GM18517 (cell line): Measurements from ENCODE around the gene LCLAT1.

Experiments
- ATAC-seq: cut with Tn5 transposase; IDR thresholded peaks from one replicate; pipeline ENCODE4 v1.9.1; 2021; ENCODE audit warnings: mild to moderate bottlenecking, moderate library complexity; ENCODE audit not compliant: unreplicated experiment

The LCLAT1 gene

DNA sequence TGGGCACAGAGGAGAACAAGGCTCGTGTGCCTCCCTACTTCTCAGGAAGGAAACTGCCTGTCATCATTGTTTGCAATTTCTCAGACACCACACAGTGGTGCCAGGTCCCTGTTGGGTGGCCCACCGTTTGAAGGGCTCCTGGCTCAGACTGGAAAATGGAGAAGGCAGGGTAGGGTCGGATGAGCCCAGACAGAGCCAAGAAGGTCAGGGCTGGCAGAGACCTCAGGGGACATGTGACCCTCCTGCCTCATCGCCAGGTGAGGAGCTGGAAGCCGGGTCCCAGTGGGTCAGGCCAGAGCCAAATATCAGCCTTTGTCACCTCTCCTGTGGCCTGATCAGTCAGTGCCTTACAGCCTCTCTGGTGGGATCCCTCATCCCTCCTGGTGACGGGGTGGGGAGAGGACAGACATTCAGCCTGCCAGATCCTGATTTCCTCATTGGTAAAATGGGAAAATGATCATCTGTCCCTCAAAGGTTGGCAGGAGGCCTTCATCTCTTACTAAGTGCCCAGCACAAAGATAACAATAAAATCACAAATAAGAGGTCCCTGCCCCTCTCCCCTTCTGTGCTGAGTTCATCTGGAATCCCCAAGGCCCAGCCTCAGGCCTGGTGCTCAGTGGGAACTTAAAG is 242.6 kb downstream of the LCLAT1 start:
- ATAC-seq: no peak

DNA sequence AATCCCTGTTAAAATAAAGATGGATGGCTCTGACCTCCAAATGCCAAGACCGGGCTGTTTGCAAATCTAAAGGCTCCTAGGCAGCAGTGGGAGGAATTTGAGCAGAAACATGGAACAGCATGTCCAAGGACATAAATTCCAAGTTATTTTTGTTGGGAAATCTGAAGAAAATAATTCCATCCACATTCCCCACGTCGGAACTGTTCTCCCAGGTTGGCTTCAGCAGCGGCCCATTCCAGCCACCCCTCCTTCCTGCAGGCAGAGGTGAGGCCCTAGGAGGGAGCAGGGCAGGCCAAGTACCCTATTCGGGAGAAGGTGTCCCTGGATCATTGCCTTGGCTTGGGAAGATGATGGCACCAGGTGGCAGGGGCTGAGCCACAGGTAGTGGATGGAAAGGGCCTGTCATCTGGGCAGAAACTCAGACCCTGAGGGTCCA is 243.1 kb downstream of the LCLAT1 start:
- ATAC-seq: no peak

DNA sequence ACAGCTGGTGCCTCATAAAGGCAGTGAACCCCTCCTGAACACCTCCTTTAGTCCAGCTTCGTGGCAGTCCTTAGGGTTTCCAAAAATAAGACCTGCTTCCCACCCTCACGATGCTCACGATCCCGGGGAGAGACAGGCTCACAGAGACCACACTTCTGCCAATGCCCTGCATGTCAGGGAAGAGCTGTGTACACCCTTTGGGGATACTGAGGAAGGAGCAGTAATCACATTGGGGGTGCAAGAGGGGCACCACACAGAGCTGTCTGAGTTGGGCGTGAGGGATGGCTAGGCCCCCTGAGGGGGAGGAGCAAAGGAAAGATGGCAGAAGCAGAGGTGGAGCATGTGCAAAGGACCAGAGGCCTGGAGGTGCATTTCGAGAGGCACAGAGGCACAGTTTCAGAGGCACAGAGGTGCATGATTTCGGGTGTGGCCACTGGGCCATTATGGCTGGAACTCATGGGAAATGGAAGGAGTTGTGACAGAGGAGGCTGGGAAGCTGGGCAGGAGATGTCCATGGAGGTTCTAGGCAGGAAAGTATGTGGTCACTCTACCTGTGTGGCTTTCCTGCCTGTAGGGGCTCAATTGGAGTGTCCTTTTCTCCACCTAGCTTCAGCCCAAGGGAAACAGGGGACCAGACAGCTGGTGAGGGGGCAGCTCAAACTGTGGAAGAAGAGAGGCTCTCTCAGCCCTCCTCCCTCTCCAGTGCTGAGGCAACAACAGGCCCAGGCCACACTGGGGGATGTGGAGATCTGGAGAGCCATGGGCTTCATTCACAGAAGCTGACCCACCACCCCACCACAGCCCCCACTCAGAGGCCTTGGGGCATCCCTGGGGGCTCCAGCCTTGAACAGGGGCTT is 244.3 kb downstream of the LCLAT1 start:
- no peak for ATAC-seq

DNA sequence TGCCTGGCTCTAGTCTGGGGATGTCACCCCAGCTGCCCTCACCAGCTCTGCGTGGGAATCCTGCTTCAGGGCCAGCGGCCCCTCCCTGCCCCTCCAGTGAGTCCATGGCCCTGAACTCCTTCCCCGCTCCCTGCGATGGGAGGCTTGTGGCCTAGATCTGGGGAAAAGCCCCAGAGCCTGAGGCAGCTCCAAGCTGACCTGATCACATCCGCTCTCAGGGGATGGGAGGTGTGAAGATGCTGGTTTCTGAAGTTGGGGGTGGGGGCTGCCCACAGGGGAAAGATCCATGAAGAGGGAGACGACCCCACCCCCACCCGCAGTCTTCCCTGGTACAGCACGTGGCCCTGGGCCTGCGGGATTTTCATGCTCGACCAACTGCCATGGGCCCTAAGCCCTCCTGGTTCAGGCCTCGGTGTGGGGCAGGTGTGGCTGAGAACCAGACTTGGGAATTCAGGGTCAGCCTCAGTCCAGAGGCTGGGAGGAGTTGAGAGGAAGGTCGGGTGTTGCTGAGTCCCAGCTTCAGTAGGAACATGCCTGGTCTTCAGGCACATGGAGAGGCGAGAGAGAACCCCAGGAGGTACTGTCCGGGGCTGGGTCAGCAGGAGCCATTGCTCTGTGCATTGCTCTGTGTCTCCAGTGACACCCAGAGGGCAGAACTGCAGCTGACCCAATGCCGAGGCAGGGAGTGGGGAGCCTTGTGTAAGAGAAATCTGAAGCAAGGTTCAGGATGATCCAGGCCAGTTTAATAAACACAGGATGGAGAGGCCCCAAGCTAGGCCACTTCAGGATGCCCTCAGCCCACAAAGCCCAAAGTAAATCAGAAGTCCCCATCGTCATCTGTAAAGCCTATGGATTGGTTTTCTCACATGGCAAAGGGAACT is 245.1 kb downstream of the LCLAT1 start:
- no peak for ATAC-seq

DNA sequence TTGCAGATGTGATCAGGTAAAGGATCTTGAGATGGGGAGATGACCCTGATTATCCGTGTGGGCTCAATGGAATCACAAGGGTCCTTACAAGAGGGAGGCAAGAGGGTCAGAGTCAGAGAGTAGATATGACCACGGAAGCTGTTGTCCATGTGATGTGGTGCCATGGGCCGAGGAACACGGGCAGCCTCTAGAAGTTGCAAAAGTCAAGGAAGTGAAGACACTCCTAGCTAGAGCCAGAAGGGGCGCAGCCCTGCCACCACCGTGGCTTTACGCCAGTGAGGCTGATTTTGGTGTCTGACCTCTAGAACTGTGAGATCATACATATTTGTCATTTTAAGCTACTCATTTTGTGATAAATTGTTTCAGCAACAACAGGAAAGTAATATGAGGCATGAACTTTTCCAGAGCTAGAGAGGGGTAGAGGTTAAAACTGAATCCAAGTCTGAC is 245.8 kb downstream of the LCLAT1 start:
- no peak for ATAC-seq
